HG02981 (cell line): ENCODE results near the gene LDLRAD2.
"Not testable (repeated sequence)": the region's sequence is repeated elsewhere in the genome, so short reads cannot be mapped to it uniquely, and the experiment has no call there.

ENCODE experiments used
- ATAC-seq: cut with Tn5 transposase; IDR thresholded peaks from one replicate; pipeline ENCODE4 v1.9.1; 2021; ENCODE audit warnings: mild to moderate bottlenecking, moderate library complexity; ENCODE audit not compliant: unreplicated experiment

Gene LDLRAD2

DNA sequence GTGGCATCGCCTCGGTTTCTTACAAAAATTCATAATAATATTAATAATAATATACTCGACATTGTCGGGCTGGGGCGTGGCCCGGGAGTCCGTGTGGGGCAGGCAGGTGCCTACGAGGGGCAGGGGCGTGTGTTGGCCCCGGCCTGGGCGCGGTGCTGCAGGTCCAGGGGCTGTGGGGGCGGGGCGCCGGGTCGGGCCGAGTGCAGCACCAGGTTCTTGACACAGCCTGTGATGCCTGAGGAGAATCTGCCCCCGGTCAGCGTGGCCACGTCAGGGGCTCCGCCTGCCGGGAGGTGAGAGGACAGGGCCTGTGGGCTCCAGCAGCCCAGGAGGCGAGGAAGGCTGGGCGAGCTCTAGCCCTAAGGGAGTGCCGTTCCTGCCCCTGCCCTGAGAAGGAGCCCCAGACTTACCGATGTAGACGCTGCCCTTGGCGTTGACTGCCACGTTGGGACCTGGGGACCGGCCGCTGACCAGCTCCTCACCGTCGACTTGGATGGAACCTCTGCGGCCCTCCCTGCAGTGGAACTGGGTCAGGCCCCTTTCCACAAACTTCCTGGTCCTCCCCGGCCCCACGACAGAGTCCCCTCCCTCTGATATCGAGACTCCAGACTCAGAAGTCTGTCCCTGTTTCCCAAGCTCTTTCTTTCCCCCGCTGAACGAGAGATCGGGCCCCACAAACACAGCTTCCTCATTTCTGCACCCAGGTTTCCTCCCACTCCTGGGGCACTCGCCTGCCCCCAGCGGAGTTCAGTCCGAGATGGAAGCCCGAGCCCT is 11.3 kb downstream of the LDLRAD2 start:
- no peak for ATAC-seq

- ATAC-seq: no peak
These were observed 12.1 kb downstream of the LDLRAD2 start for GRCh38 chr1:21823980-21824702.

DNA sequence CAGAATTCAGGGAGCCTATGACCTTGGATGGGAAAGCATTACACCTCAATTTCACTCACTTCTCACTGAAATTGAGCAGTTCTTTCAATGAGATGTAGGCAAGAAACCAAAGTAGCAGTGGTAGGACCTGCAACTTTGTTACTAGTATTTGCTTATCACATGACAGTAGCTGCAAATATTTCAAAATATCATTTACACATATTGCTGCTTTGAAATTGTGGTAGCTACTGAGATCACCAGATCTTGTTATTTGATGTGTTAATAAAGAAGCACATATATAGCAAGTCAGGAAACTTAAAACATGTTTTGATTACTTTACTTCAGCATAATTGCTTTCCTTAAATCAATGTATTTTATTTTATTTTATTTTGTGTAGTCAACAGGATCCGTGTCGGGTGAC is 12.9 kb downstream of the LDLRAD2 start:
- no peak for ATAC-seq

DNA sequence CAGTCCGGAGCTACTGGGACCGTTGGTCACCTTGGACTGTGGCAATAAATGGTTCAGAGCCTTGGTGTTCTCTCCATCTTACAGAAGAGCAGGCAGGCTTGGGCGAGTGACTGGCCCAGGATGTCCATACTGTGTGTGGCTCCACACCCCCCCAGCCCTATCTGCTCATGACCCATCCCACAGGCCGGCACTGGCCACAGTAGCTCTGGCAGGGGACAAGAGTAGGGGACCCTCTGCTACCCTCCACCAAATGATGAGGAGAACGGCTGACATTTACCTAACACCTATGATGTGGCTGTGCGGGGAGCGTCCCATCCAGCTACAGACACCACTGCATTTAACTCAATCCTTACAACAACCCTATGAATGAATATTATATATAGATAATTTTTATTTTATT is 13.3 kb downstream of the LDLRAD2 start:
- no peak for ATAC-seq

DNA sequence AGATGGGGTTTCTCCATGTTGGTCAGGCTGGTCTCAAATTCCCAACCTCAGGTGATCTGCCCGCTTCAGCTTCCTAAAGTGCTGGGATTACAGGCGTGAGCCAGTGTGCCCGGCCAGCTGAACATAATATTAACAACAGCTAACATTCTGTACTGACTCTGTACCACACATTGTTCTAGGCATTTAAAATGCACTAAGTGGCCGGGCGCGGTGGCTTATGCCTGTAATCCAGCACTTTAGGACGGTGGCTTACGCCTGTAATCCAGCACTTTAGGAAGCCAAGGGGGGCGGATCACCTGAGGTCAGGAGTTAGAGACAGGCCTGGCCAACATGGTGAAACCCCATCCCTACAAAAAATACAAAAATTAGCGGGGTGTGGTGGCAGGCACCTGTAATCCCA is 14.6 kb downstream of the LDLRAD2 start:
- ATAC-seq: not testable (repeated sequence)

GRCh38 chr1:21827141-21827679 is 15.1 kb downstream of the LDLRAD2 start:
- ATAC-seq: no peak

GRCh38 chr1:21828075-21828474 is 16.0 kb downstream of the LDLRAD2 start:
- ATAC-seq: no peak

GRCh38 chr1:21828506-21829210 is 16.6 kb downstream of the LDLRAD2 start:
- ATAC-seq: no peak

- no peak for ATAC-seq
These were observed 17.2 kb downstream of the LDLRAD2 start for GRCh38 chr1:21829294-21829693.

GRCh38 chr1:21830792-21831453 is 18.9 kb downstream of the LDLRAD2 start:
- no peak for ATAC-seq

DNA sequence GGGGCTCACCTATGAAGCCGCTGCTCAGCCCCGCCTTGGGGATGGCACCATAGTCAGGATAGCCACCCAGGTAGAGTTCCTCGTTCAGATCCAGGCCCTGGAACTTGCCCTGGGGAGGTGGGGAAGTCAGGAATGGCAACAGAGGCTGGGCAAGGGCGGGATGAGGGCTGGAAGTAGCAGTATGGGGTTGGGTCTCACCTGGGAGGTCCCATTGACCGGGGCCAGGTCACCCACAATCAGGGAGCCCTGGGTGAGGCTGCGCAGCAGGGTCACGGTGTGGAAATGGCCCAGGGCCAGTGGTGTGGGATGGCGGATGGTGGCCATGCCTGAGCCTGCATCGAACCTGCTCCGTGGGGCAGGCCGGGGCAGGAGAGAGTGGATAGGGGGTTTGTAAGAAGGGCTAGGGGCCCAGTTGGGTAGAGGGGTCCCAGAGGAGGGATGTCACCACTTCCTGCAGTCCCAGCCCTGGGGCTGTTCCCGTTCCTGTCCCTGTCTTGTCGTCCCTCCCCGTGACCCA is 19.4 kb downstream of the LDLRAD2 start:
- no peak for ATAC-seq

DNA sequence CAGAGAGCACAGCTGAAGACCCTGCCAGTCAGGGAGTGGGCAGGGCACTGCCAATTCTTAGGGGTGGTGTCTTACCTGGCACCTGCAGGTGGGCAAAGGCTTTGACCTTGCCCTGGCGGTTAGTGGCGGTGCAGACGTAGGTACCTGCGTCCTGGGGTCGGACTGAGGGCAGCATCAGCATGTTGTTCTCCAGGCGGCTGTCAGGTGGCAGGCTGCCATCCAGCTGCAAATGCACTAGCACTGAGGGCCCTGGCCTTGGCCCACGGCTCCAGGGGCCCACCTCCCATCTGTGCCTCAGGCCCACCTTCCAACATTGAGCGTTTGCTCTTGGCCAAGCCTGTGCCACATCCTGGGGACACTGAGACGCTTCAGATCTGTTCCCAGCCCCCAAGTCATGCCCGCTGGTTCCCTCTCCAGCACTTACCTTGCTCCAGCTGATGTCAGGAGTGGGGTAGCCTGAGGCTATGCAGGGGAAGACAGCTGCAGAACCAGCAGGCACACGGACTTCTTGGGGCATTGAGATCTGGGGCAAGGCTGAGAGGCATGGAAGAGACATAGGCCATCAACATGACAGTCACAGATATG is 21.4 kb downstream of the LDLRAD2 start:
- no peak for ATAC-seq

- no peak for ATAC-seq
These were observed 22.0 kb downstream of the LDLRAD2 start for GRCh38 chr1:21834094-21834493.

GRCh38 chr1:21834666-21835065 is 22.6 kb downstream of the LDLRAD2 start:
- no peak for ATAC-seq

- no peak for ATAC-seq
These were observed 23.9 kb downstream of the LDLRAD2 start for GRCh38 chr1:21836010-21836409.

GRCh38 chr1:21836729-21837128 is 24.7 kb downstream of the LDLRAD2 start:
- ATAC-seq: no peak

DNA sequence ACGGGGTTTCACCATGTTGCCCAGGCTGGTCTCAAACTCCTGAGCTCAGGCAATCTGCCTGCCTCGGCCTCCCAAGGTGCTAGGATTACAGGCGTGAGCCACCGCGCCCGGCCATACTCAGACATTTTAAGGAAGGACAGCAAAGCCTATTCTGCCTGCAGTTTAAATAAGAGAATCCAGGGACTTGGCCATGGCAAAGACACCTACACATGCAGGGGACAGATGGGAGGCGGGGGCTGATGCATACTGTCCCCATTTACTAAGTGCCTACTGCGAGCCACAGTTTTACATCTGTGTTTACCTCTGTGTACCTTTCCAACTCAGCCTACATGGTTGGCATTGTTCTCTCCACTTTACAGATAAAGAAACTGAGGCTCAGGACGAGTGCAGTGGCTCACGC is 25.4 kb downstream of the LDLRAD2 start:
- ATAC-seq: no peak

- no peak for ATAC-seq
These were observed 26.5 kb downstream of the LDLRAD2 start for GRCh38 chr1:21838359-21839157.

- no peak for ATAC-seq
These were observed 27.4 kb downstream of the LDLRAD2 start for GRCh38 chr1:21839337-21840037.
